Keratinocyte (primary cell): Measurements from ENCODE around the gene CD180. TPM values are rescaled to one million over a fixed set of nuclear protein-coding genes. Genes with fewer than 3 reads are reported as not detected.

Experiments used
- DNase-seq: peaks from one replicate; pipeline ENCODE4 v3.0.0-alpha.2; 2011; ENCODE audit warnings: low read depth, missing footprints, low spot score
- FAIRE-seq: peaks from 2 replicates; lab custom pipeline; 2011; peaks lifted over from hg19 to GRCh38; lab: Jason Lieb, UNC
- H2AFZ ChIP-seq: 2 replicates; pipeline ENCODE4 v1.6.0; 2012; ENCODE audit warnings: low read length, control low read depth, inconsistent platforms; ENCODE audit not compliant: control insufficient read depth
- H3K27ac ChIP-seq: 2 replicates; pipeline ENCODE4 v1.5.1; 2011; ENCODE audit warnings: low read length; ENCODE audit not compliant: control insufficient read depth, insufficient read depth
- H3K27me3 ChIP-seq: 3 replicates; pipeline ENCODE4 v1.6.0; 2011; ENCODE audit warnings: low read length; ENCODE audit not compliant: control insufficient read depth, insufficient read depth; ENCODE audit errors: extremely low read depth
- H3K36me3 ChIP-seq, 2 experiments: 2 replicates in 1 of 2; 3 replicates in 1 of 2; pipeline ENCODE4 v1.5.1; 2011; ENCODE audit warnings: low read length in 2 of 2, mild to moderate bottlenecking in 1 of 2; ENCODE audit not compliant: control insufficient read depth in 2 of 2, insufficient read depth in 2 of 2; ENCODE audit errors: extremely low read depth in 1 of 2
- H3K4me1 ChIP-seq: 3 replicates; pipeline ENCODE4 v1.5.1; 2011; ENCODE audit warnings: low read length; ENCODE audit not compliant: control insufficient read depth, insufficient read depth; ENCODE audit errors: extremely low read depth
- H3K4me2 ChIP-seq: 3 replicates; pipeline ENCODE4 v1.6.0; 2011; ENCODE audit warnings: low read depth, low read length; ENCODE audit not compliant: control insufficient read depth, insufficient read depth; ENCODE audit errors: extremely low read depth
- H3K4me3 ChIP-seq, 3 experiments: fragments of 200-600 bp in 1 of 3; sonication (generic) in 1 of 3; 2 replicates in 2 of 3; 3 replicates in 1 of 3; pipeline ENCODE4 v1.5.1; 2011 to 2016; ENCODE audit warnings: low read length in 3 of 3, mild to moderate bottlenecking in 3 of 3, control low read depth in 2 of 3, inconsistent platforms in 1 of 3, low read depth in 1 of 3, mixed read lengths in 1 of 3, mixed run types in 1 of 3, moderate library complexity in 1 of 3; ENCODE audit not compliant: control insufficient read depth in 2 of 3, insufficient read depth in 2 of 3; ENCODE audit errors: extremely low read depth in 1 of 3
- H3K79me2 ChIP-seq: 2 replicates; pipeline ENCODE4 v1.6.0; 2012; ENCODE audit warnings: low read length; ENCODE audit not compliant: control insufficient read depth, insufficient read depth
- H3K9ac ChIP-seq: 3 replicates; pipeline ENCODE4 v1.6.0; 2011; ENCODE audit warnings: low read length; ENCODE audit not compliant: control insufficient read depth, insufficient read depth; ENCODE audit errors: extremely low read depth
- H3K9me1 ChIP-seq: 3 replicates; pipeline ENCODE4 v1.6.0; 2011; ENCODE audit warnings: low read length; ENCODE audit not compliant: control insufficient read depth, insufficient read depth; ENCODE audit errors: extremely low read depth
- H3K9me3 ChIP-seq: 2 replicates; pipeline ENCODE4 v1.5.1; 2012; ENCODE audit warnings: low read depth, low read length; ENCODE audit not compliant: control insufficient read depth
- H4K20me1 ChIP-seq: 3 replicates; pipeline ENCODE4 v1.6.0; 2011; ENCODE audit warnings: low read length; ENCODE audit not compliant: control insufficient read depth, insufficient read depth; ENCODE audit errors: extremely low read depth
- EZH2 ChIP-seq: IDR thresholded peaks from one replicate; pipeline ENCODE4 v1.6.1; 2012; ENCODE audit warnings: inconsistent platforms, mild to moderate bottlenecking, low read length, moderate library complexity
- dilution Hi-C: fragments of 300-500 bp; cut with MboI; formaldehyde crosslinking; loops from one replicate; pipeline ENCODE4 v1.7.0; 2020; ENCODE audit warnings: low sequenced_read_pairs; ENCODE audit not compliant: extremely low pct_ligation_motif_present
- polyA plus RNA-seq, 5 experiments: library from polyadenylated mRNA; depleted of rRNA in 3 of 5; stranded (reverse) in 3 of 5; stranded (forward) in 1 of 5; unstranded in 1 of 5; fragments of >200 nt; gene quantifications; 1 replicate in 1 of 5; 2 replicates in 3 of 5; 3 replicates in 1 of 5; pipeline versions ENCODE4 v1.2.1 to v1.2.3, GENCODE V29; 2011 to 2012; ENCODE audit warnings: missing spikeins in 2 of 5, low read depth in 1 of 5, low replicate concordance in 1 of 5
- TF ChIP-seq, protein P1 (sequence below), 3 experiments: IDR thresholded peaks in 1 of 3; conservative IDR thresholded peaks in 1 of 3; optimal IDR thresholded peaks in 1 of 3; 2 replicates in 2 of 3; 3 replicates in 1 of 3; pipeline versions ENCODE3 to v1.5.1; 2011; ENCODE audit warnings: low read length in 3 of 3, mild to moderate bottlenecking in 3 of 3, moderate library complexity in 2 of 3, control low read depth in 1 of 3, inconsistent platforms in 1 of 3; ENCODE audit not compliant: insufficient read depth in 2 of 3; ENCODE audit errors: extremely low read depth in 1 of 3

The CD180 gene
- polyA plus RNA-seq, 1 donor (not counting 4 experiments of a cell fraction or from before 2014, with no cell fraction given) = not detected

DNA sequence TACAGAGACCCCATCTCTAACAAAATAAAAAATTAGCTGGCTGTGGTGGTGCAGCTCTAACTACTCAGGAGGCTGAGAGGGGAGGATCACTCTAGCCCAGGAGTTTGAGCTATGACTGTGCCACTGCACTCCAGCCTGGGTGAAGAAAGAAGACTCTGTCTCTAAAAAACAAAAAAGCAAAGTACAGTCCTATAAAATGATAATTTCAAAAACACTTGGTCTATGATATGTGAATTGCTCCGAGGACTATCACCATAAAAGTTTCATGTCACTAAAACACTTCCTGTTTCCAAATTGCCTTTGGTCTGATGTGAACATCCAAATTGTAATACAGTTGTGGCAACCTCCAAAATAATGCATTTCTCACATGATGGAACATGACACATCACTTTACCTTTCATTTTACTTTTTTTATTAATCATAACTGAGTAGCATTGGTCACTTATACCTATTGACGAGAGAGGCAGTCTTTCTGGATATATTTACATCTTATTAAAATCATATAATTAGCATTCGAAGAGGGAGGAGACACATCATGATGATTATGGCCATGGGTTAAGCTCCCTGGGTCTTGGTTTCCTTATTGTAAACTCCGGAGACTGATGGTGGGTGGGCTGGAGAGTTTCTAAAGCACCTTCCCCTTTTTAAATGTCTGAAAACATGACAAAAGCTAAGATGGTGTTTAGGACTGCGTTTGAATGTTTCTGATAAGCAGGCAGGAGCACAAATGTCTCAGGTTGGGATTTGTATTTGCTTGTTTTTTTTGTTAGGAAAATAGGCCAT, 25.8 kb upstream of the CD180 start:
- Histone ChIP-seq H3K4me1 (no peaks in the 10 kb centered on the region), H3K79me2 (no peaks in the 10 kb centered on the region), H3K4me2 (no peak overlapping the region), H3K9ac (no peak overlapping the region), H3K4me3 (no peak overlapping the region), H3K36me3 (no peaks in the 10 kb centered on the region), H3K9me1 (no peaks in the 10 kb centered on the region), H3K9me3 (no peaks in the 10 kb centered on the region), H3K27ac (no peak overlapping the region), H3K27me3 (no peaks in the 10 kb centered on the region), H2AFZ (no peak overlapping the region), H4K20me1 (no peaks in the 10 kb centered on the region)
- TF ChIP-seq EZH2 = no peak
- TF ChIP-seq, protein P1, sequence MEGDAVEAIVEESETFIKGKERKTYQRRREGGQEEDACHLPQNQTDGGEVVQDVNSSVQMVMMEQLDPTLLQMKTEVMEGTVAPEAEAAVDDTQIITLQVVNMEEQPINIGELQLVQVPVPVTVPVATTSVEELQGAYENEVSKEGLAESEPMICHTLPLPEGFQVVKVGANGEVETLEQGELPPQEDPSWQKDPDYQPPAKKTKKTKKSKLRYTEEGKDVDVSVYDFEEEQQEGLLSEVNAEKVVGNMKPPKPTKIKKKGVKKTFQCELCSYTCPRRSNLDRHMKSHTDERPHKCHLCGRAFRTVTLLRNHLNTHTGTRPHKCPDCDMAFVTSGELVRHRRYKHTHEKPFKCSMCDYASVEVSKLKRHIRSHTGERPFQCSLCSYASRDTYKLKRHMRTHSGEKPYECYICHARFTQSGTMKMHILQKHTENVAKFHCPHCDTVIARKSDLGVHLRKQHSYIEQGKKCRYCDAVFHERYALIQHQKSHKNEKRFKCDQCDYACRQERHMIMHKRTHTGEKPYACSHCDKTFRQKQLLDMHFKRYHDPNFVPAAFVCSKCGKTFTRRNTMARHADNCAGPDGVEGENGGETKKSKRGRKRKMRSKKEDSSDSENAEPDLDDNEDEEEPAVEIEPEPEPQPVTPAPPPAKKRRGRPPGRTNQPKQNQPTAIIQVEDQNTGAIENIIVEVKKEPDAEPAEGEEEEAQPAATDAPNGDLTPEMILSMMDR (optimal IDR thresholded peaks at IDR 0.05 in 1 of 3, IDR thresholded peaks at IDR 0.05 in 1 of 3, conservative IDR thresholded peaks at IDR 0.05 in 1 of 3; ENCODE audit: extremely low read depth in 1 of 3, insufficient read depth in 2 of 3, low read length in 3 of 3) = no peak
- no peak for DNase-seq
- no peak for FAIRE-seq
- dilution Hi-C loops = no loop called here

DNA sequence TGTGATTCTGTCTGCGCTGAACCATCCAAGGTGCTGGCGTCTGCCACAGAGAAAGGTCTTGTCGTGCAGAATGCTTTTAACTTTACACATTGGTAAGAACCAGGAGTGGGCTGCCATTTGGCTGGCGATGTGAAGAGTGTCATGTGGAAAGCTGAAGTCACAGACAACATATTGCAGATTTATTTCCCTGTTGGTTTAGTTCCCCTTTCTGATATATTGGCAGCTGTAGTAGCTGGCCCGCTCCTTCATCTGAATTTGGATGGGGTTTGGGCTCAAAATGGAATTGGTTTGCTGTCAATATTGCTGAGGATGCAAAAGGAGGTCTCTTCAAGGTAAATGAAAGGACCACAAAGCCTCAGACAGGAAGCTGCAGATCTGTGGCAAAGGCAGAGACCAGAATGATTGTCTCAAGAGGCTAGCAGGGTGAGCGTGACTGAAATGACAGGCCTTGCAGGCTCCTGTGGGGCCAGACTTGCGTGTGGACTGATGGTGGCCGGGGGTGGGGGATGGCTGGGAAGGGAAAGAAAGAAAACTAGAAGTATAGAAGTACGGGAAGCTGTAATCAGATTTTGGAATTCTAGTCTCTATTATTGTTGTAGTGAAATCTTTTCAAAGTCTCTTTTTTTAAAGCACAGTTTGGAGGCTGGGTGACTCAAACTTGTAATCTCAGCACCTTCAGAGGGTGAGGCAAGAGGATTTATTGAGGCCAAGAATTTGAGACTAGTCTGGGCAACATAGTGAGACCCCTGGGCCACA, 25.1 kb upstream of the CD180 start:
- Histone ChIP-seq H3K9ac (no peak overlapping the region), H3K27me3 (no peaks in the 10 kb centered on the region), H3K9me3 (no peaks in the 10 kb centered on the region), H3K36me3 (no peaks in the 10 kb centered on the region), H3K4me1 (no peaks in the 10 kb centered on the region), H3K27ac (no peak overlapping the region), H3K79me2 (no peaks in the 10 kb centered on the region), H3K4me2 (no peak overlapping the region), H4K20me1 (no peaks in the 10 kb centered on the region), H2AFZ (no peak overlapping the region), H3K4me3 (no peak overlapping the region), H3K9me1 (no peaks in the 10 kb centered on the region)
- DNase-seq (no peak), FAIRE-seq (no peak)
- TF ChIP-seq, protein P1 (optimal IDR thresholded peaks at IDR 0.05 in 1 of 3, IDR thresholded peaks at IDR 0.05 in 1 of 3, conservative IDR thresholded peaks at IDR 0.05 in 1 of 3; ENCODE audit: extremely low read depth in 1 of 3, insufficient read depth in 2 of 3, low read length in 3 of 3) = no peak
- dilution Hi-C loops = no loop called here
